ENCODE measurements around the gene PDE2A. TPM values are rescaled to one million over a fixed set of nuclear protein-coding genes. Genes with fewer than 3 reads are reported as not detected.

The PDE2A gene
- total and polyA plus RNA-seq, 2 of the 4 experiments (the other 2 are of a cell fraction), result 0.02 TPM; not detected in 1

GRCh38 chr11:72670041-72670440, 4.2 kb downstream of the PDE2A start:
- intact Hi-C loops (cut with micrococcal nuclease) (no loop called here), dilution Hi-C loops (cut with HindIII; ENCODE audit: low sequenced_read_pairs, unreplicated experiment) (no loop called here), in situ Hi-C loops (cut with MboI; ENCODE audit: low sequenced_read_pairs) (no loop called here)
- Histone ChIP-seq H2BK120ac (ENCODE audit: low read depth, low read length) (no peak overlapping the region), H3K56ac (ENCODE audit: extremely low read depth, insufficient read depth, low read length) (no peak overlapping the region), H2BK5ac (ENCODE audit: low read depth, low read length, poor library complexity, severe bottlenecking) (no peak overlapping the region), H4K91ac (ENCODE audit: insufficient read depth, low read depth, low read length) (no peak overlapping the region), H3K14ac (replicated peaks; ENCODE audit: low read depth, low read length) (no peak overlapping the region), H3K9ac (ENCODE audit: low read depth, low read length) (no peak overlapping the region), H2BK20ac (ENCODE audit: low read depth, low read length) (no peak overlapping the region), H3K9me3 (ENCODE audit: control insufficient read depth, insufficient read depth, low read length) (peaks cover 10% of the 10 kb centered on the region), H3K4me1 (ENCODE audit: control insufficient read depth, insufficient read depth, low read length) (no peaks in the 10 kb centered on the region), H3K36me3 (ENCODE audit: control insufficient read depth, insufficient read depth, low read length) (no peaks in the 10 kb centered on the region), H3K9me1 (ENCODE audit: insufficient read depth, low read length) (no peaks in the 10 kb centered on the region), H3K4ac (ENCODE audit: low read depth, low read length) (no peak overlapping the region), H4K5ac (ENCODE audit: low read depth, low read length) (no peak overlapping the region), H3K18ac (ENCODE audit: low read depth, low read length) (no peak overlapping the region), H3K27me3 (ENCODE audit: control insufficient read depth, insufficient read depth, low read length) (peaks cover 75% of the 10 kb centered on the region), H3K4me2 (ENCODE audit: low read depth, low read length) (no peak overlapping the region), H4K20me1 (ENCODE audit: insufficient read depth, low read length) (no peaks in the 10 kb centered on the region; the same call in 1 of the 2 replicates), H2AK9ac (replicated peaks; ENCODE audit: low read depth, low read length, poor library complexity) (no peak overlapping the region), H2AFZ (replicated peaks; ENCODE audit: low read length, poor library complexity) (no peak overlapping the region), H2BK15ac (ENCODE audit: low read depth, low read length) (no peak overlapping the region), H3K27ac (ENCODE audit: insufficient read depth, low read length) (no peak overlapping the region), H3K23ac (ENCODE audit: low read depth, low read length) (no peak overlapping the region), H3K79me1 (ENCODE audit: low read depth in 1 of 2, low read length in 2 of 2) (no peaks in the 10 kb centered on the region), H4K8ac (ENCODE audit: low read depth in 2 of 2, low read length in 2 of 2) (no peak overlapping the region), H3K4me3 (ENCODE audit: insufficient read depth, low read depth, low read length) (no peak overlapping the region), H2AK5ac (ENCODE audit: low read depth, low read length) (no peak overlapping the region)
- TF ChIP-seq BHLHE40 (IDR thresholded peaks at IDR 0.05; ENCODE audit: low read depth, low read length), result no peak
- no peak for TF ChIP-seq SMC3 (IDR thresholded peaks at IDR 0.05; ENCODE audit: low read depth, low read length)
- no peak for TF ChIP-seq MAFK (IDR thresholded peaks at IDR 0.05; ENCODE audit: low read depth, low read length)
- no peak for TF ChIP-seq RFX5 (IDR thresholded peaks at IDR 0.05; ENCODE audit: low read depth, low read length)
- no peak for TF ChIP-seq MXI1 (IDR thresholded peaks at IDR 0.05; ENCODE audit: borderline replicate concordance, low read depth, low read length)
- no peak for TF ChIP-seq NFE2L2 (IDR thresholded peaks at IDR 0.05; ENCODE audit: low read depth, low read length)
- no peak for TF ChIP-seq RCOR1 (IDR thresholded peaks at IDR 0.05; ENCODE audit: insufficient replicate concordance, low read length)
- DNase-seq (no peak), ATAC-seq (ENCODE audit: low read depth) (no peak)
- ChIA-PET CTCF (no interaction called here), POLR2A (ENCODE audit: unreplicated experiment) (no interaction called here)
- no CpG with 5 or more reads among the region's 4 CpGs for WGBS, 2 experiments (ENCODE audit: extremely low coverage in 2 of 2, insufficient read length in 1 of 2)
- BruUV-seq (replicated peaks), result no TSS peak

Data from IMR-90 (cell line).